ENCODE results near the gene ORC1.

ORC1 gene

GRCh38 chr1:52359676-52360594, 44.3 kb downstream of the ORC1 start:
- H3K27ac ChIP-seq, result no peak overlapping the region
- TF ChIP-seq CTCF (IDR thresholded peaks at IDR 0.05) (no peak), ZFX (IDR thresholded peaks at IDR 0.05; ENCODE audit: borderline replicate concordance) (no peak)

- no peak overlapping the region for H3K27ac ChIP-seq
- TF ChIP-seq CTCF (IDR thresholded peaks at IDR 0.05), result no peak
Observed at GRCh38 chr1:52358851-52359497, 45.2 kb downstream of the ORC1 start.

GRCh38 chr1:52357397-52357796, 46.8 kb downstream of the ORC1 start:
- no peak overlapping the region for H3K27ac ChIP-seq
- TF ChIP-seq ZFX (IDR thresholded peaks at IDR 0.05; ENCODE audit: borderline replicate concordance) (no peak), CTCF (IDR thresholded peaks at IDR 0.05) (no peak)

GRCh38 chr1:52356818-52357355, 47.3 kb downstream of the ORC1 start:
- no peak overlapping the region for H3K27ac ChIP-seq
- no peak for TF ChIP-seq CTCF (IDR thresholded peaks at IDR 0.05)

GRCh38 chr1:52355847-52356505, 48.2 kb downstream of the ORC1 start:
- H3K27ac ChIP-seq, result no peak overlapping the region
- no peak for TF ChIP-seq ZFX (IDR thresholded peaks at IDR 0.05; ENCODE audit: borderline replicate concordance)
- TF ChIP-seq CTCF (IDR thresholded peaks at IDR 0.05), result no peak

- no peak overlapping the region for H3K27ac ChIP-seq
- TF ChIP-seq ZFX (IDR thresholded peaks at IDR 0.05; ENCODE audit: borderline replicate concordance) (no peak), CTCF (IDR thresholded peaks at IDR 0.05) (no peak)
Observed at GRCh38 chr1:52355436-52355835, 48.8 kb downstream of the ORC1 start.
